Panc1 (cell line): Measurements from ENCODE around the gene NXPH1. TPM values are rescaled to one million over a fixed set of nuclear protein-coding genes. Genes with fewer than 3 reads are reported as not detected.

Experiments used
- ATAC-seq: fragments of 200-7000 bp; cut with Tn5 transposase; 2 replicates; pipeline ENCODE4 v1.9.1; 2020; ENCODE audit warnings: mild to moderate bottlenecking, moderate library complexity
- BruUV-seq: library from RNA; stranded (reverse); fragments of 400-500 nt; replicated peaks from 2 replicates; lab custom pipeline; 2021; lab: Mats Ljungman, UMichigan
- CTCF ChIA-PET: fragments of 300-600 bp; sonication (Branson Sonifier 250); formaldehyde crosslinking; loops from one replicate; lab custom pipeline; 2022; ENCODE audit warnings: antibody characterized with exemption; lab: Charles Lee
- POLR2A ChIA-PET: fragments of 300-600 bp; sonication (Branson Sonifier 250); formaldehyde crosslinking; loops from one replicate; lab custom pipeline; 2022; ENCODE audit warnings: antibody characterized with exemption; lab: Charles Lee
- DNase-seq: peaks from one replicate; pipeline ENCODE4 v3.0.0-alpha.2; 2010; ENCODE audit warnings: low read depth, low spot score
- H3K27ac ChIP-seq: 2 replicates; pipeline ENCODE4 v1.5.1; 2011; ENCODE audit warnings: mild to moderate bottlenecking, low read length, inconsistent platforms
- H3K27me3 ChIP-seq: fragments of 200-500 bp; sonication (Bioruptor generic); 2 replicates; pipeline ENCODE4 v1.6.0; 2014; ENCODE audit warnings: low read length, inconsistent platforms; ENCODE audit not compliant: control insufficient read depth, insufficient read depth
- H3K36me3 ChIP-seq: fragments of 200-500 bp; sonication (Bioruptor generic); 2 replicates; pipeline ENCODE4 v1.5.1; 2014; ENCODE audit warnings: inconsistent platforms, mild to moderate bottlenecking, low read length, moderate library complexity; ENCODE audit not compliant: control insufficient read depth, insufficient read depth
- H3K4me1 ChIP-seq: 2 replicates; pipeline ENCODE4 v1.5.1; 2011; ENCODE audit warnings: inconsistent platforms, mild to moderate bottlenecking, low read length, moderate library complexity; ENCODE audit not compliant: control insufficient read depth, insufficient read depth
- H3K4me3 ChIP-seq, 2 experiments: 2 replicates each; pipeline ENCODE4 v1.5.1; 2011 to 2012; ENCODE audit warnings: low read depth in 2 of 2, low read length in 2 of 2, mild to moderate bottlenecking in 2 of 2, inconsistent platforms in 1 of 2, moderate library complexity in 1 of 2
- H3K9me3 ChIP-seq: fragments of 200-500 bp; sonication (Bioruptor generic); 2 replicates; pipeline ENCODE4 v1.5.1; 2014; ENCODE audit warnings: low read depth, mild to moderate bottlenecking, inconsistent platforms, low read length, moderate library complexity; ENCODE audit not compliant: control insufficient read depth, insufficient read depth
- POLR2AphosphoS5 ChIP-seq: IDR thresholded peaks from 2 replicates; pipeline ENCODE4 v1.6.1; 2012; ENCODE audit warnings: mild to moderate bottlenecking, low read depth, low read length, moderate library complexity
- SIN3A ChIP-seq: IDR thresholded peaks from 2 replicates; pipeline ENCODE4 v1.6.1; 2012; ENCODE audit warnings: low read depth, mild to moderate bottlenecking, low read length, moderate library complexity, borderline replicate concordance; ENCODE audit not compliant: insufficient read depth
- TCF7L2 ChIP-seq: IDR thresholded peaks from 2 replicates; pipeline ENCODE4 v1.6.1; 2011; ENCODE audit warnings: mild to moderate bottlenecking, low read depth, low read length, inconsistent platforms
- in situ Hi-C: cut with HindIII; loops from 2 replicates; pipeline ENCODE4 v1.10.0; 2016; ENCODE audit warnings: low sequenced_read_pairs, low pct_unique_long_range_greater_than_20kb
- intact Hi-C: fragments of 100-400 bp; cut with micrococcal nuclease; formaldehyde crosslinking; loops from one replicate; pipeline ENCODE4 v1.10.0; 2022; ENCODE audit not compliant: unreplicated experiment
- total RNA-seq: library from RNA; stranded (reverse); gene quantifications from one replicate; pipeline ENCODE4 v1.2.1, GENCODE V29; 2021; ENCODE audit not compliant: unreplicated experiment
- TF ChIP-seq, protein P1 (sequence below): fragments of 450-650 bp; IDR thresholded peaks from 2 replicates; pipeline ENCODE4 v1.5.1; 2017; ENCODE audit warnings: mild to moderate bottlenecking
- TF ChIP-seq, protein P2 (sequence below), 2 experiments: IDR thresholded peaks; 2 replicates each; pipeline ENCODE4 v1.6.1; 2011 to 2012; ENCODE audit warnings: low read depth in 2 of 2, control low read depth in 1 of 2, low read length in 1 of 2, mild to moderate bottlenecking in 1 of 2, moderate library complexity in 1 of 2; ENCODE audit not compliant: insufficient read depth in 1 of 2

The NXPH1 gene
- total RNA-seq, 1 experiment from 2014 or later: not detected

DNA sequence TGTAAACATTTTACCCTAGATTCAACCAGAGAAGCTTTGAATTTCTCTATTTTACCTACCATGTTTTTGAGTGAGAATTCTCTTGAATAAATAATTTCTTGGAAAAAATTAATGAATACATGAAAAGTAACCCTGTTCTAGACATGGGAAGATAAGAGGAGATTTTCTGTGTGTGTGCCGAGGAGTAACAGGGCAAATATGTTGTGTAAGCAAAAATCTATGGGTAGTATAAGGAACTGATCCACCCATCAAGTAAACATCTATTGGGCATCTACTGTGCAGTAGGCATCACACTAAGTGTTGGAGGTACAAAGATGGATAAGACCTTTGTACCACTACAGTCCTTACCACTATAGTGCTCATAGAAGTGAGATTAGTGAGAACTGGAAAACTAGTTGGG, 8.2 kb upstream of the NXPH1 start:
- H3K4me1 ChIP-seq: no peaks in the 10 kb centered on the region
- TF ChIP-seq, protein P1, sequence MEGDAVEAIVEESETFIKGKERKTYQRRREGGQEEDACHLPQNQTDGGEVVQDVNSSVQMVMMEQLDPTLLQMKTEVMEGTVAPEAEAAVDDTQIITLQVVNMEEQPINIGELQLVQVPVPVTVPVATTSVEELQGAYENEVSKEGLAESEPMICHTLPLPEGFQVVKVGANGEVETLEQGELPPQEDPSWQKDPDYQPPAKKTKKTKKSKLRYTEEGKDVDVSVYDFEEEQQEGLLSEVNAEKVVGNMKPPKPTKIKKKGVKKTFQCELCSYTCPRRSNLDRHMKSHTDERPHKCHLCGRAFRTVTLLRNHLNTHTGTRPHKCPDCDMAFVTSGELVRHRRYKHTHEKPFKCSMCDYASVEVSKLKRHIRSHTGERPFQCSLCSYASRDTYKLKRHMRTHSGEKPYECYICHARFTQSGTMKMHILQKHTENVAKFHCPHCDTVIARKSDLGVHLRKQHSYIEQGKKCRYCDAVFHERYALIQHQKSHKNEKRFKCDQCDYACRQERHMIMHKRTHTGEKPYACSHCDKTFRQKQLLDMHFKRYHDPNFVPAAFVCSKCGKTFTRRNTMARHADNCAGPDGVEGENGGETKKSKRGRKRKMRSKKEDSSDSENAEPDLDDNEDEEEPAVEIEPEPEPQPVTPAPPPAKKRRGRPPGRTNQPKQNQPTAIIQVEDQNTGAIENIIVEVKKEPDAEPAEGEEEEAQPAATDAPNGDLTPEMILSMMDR: no peak
- no peak for TF ChIP-seq POLR2AphosphoS5
- no peak for TF ChIP-seq TCF7L2
- TF ChIP-seq SIN3A: no peak
- TF ChIP-seq, protein P2, sequence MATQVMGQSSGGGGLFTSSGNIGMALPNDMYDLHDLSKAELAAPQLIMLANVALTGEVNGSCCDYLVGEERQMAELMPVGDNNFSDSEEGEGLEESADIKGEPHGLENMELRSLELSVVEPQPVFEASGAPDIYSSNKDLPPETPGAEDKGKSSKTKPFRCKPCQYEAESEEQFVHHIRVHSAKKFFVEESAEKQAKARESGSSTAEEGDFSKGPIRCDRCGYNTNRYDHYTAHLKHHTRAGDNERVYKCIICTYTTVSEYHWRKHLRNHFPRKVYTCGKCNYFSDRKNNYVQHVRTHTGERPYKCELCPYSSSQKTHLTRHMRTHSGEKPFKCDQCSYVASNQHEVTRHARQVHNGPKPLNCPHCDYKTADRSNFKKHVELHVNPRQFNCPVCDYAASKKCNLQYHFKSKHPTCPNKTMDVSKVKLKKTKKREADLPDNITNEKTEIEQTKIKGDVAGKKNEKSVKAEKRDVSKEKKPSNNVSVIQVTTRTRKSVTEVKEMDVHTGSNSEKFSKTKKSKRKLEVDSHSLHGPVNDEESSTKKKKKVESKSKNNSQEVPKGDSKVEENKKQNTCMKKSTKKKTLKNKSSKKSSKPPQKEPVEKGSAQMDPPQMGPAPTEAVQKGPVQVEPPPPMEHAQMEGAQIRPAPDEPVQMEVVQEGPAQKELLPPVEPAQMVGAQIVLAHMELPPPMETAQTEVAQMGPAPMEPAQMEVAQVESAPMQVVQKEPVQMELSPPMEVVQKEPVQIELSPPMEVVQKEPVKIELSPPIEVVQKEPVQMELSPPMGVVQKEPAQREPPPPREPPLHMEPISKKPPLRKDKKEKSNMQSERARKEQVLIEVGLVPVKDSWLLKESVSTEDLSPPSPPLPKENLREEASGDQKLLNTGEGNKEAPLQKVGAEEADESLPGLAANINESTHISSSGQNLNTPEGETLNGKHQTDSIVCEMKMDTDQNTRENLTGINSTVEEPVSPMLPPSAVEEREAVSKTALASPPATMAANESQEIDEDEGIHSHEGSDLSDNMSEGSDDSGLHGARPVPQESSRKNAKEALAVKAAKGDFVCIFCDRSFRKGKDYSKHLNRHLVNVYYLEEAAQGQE (IDR thresholded peaks at IDR 0.05; ENCODE audit: insufficient read depth in 1 of 2, low read depth in 2 of 2, low read length in 1 of 2): no peak
- no peak overlapping the region for H3K27ac ChIP-seq
- intact Hi-C loops: no loop called here
- no TSS peak for BruUV-seq
- no peak for ATAC-seq
- ChIA-PET POLR2A (no interaction called here), CTCF (no interaction called here)
- H3K36me3 ChIP-seq: no peaks in the 10 kb centered on the region
- DNase-seq: no peak
- in situ Hi-C loops: no loop called here
- H3K27me3 ChIP-seq: no peaks in the 10 kb centered on the region; the same call in none of the 2 replicates
- no peak overlapping the region for H3K4me3 ChIP-seq
- no peaks in the 10 kb centered on the region for H3K9me3 ChIP-seq

DNA sequence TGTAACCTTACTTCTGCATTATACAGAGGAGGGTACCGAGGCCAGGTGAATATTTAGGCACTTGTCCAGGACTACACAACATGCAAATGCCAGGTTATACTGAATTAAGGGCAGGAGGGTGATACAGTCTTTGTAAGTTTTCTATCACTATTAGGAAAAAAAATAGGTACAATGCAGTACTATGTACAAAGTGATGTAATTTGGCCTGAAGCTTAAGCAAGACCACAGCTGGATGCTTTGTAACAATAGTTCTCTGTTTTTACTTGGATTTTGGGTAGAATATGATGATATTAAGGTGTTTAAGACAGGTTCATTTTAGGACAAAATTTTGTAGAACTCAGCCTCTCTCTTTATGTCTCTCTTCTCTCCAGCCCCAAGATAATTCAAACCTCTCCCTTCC, 2.8 kb upstream of the NXPH1 start:
- BruUV-seq: no TSS peak
- TF ChIP-seq POLR2AphosphoS5 (no peak), TCF7L2 (no peak), SIN3A (no peak)
- TF ChIP-seq, protein P2 (IDR thresholded peaks at IDR 0.05; ENCODE audit: insufficient read depth in 1 of 2, low read depth in 2 of 2, low read length in 1 of 2): no peak
- TF ChIP-seq, protein P1: no peak
- Histone ChIP-seq H3K27ac (no peak overlapping the region), H3K9me3 (no peaks in the 10 kb centered on the region), H3K36me3 (no peaks in the 10 kb centered on the region), H3K4me1 (peaks cover 3% of the 10 kb centered on the region; the same call in 1 of the 2 replicates), H3K4me3 (no peak overlapping the region), H3K27me3 (peaks cover 22% of the 10 kb centered on the region)
- intact Hi-C loops (no loop called here), in situ Hi-C loops (no loop called here)
- POLR2A ChIA-PET: no interaction called here
- CTCF ChIA-PET: no interaction called here
- ATAC-seq (no peak), DNase-seq (no peak)
